Type B pancreatic cell (in vitro differentiated cells): Measurements from ENCODE around the gene LAG3. TPM values are rescaled to one million over a fixed set of nuclear protein-coding genes. Genes with fewer than 3 reads are reported as not detected.

Experiments
- DNase-seq: peaks from one replicate; pipeline ENCODE4 v3.0.0; 2021; ENCODE audit warnings: mixed read lengths; ENCODE audit not compliant: unreplicated experiment; ENCODE audit errors: extremely low spot score
- H3K27ac Mint-ChIP-seq: 2 replicates; pipeline ENCODE4 v1.8.0; 2021; ENCODE audit warnings: mild to moderate bottlenecking, mixed read lengths
- H3K27me3 Mint-ChIP-seq: 2 replicates; pipeline ENCODE4 v1.8.0; 2021; ENCODE audit warnings: mixed read lengths
- H3K36me3 Mint-ChIP-seq: 2 replicates; pipeline ENCODE4 v1.8.0; 2021; ENCODE audit warnings: mixed read lengths
- H3K4me1 Mint-ChIP-seq: one replicate; pipeline ENCODE4 v1.8.0; 2021; ENCODE audit warnings: mixed read lengths; ENCODE audit not compliant: unreplicated experiment
- H3K4me3 Mint-ChIP-seq: 2 replicates; pipeline ENCODE4 v1.8.0; 2021; ENCODE audit warnings: mild to moderate bottlenecking, mixed read lengths
- H3K9me3 Mint-ChIP-seq: 2 replicates; pipeline ENCODE4 v1.8.0; 2021; ENCODE audit warnings: mixed read lengths
- total RNA-seq: library from RNA; stranded (reverse); gene quantifications from 2 replicates; pipeline ENCODE4 v1.2.1, GENCODE V29; 2021; ENCODE audit warnings: low replicate concordance
- TF ChIP-seq, protein P1 (sequence below): fragments of 200-600 bp; sonication (generic); conservative IDR thresholded peaks from 2 replicates; pipeline ENCODE4 v1.5.0; 2021; ENCODE audit warnings: antibody characterized with exemption, mild to moderate bottlenecking

The LAG3 gene
- total RNA-seq, 1 donor from 2014 or later = 2.6 TPM

DNA sequence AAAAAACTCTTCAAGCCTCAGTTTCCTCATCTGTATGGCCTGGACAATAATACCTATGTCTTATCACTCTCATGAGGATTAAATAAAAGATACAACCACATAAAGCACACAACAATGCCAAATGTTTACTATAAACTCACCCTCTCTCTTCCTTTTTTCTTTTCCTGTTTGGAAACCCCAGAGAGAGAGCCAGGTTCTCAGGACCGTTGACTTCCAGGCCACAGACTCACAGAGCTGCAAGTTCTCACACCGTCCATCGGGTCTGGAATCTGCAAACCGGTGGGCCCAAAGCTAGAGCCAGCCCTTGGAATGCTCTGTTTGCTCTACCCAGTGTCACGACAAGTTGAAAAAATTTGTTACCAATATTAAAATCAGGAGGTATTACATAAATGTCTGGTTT is 12.4 kb downstream of the LAG3 start:
- Mint-ChIP-seq H3K9me3 (no peaks in the 10 kb centered on the region), H3K27me3 (peaks cover 23% of the 10 kb centered on the region), H3K4me3 (no peak overlapping the region), H3K4me1 (peaks cover 17% of the 10 kb centered on the region), H3K36me3 (no peaks in the 10 kb centered on the region), H3K27ac (no peak overlapping the region)
- DNase-seq = no peak
- TF ChIP-seq, protein P1, sequence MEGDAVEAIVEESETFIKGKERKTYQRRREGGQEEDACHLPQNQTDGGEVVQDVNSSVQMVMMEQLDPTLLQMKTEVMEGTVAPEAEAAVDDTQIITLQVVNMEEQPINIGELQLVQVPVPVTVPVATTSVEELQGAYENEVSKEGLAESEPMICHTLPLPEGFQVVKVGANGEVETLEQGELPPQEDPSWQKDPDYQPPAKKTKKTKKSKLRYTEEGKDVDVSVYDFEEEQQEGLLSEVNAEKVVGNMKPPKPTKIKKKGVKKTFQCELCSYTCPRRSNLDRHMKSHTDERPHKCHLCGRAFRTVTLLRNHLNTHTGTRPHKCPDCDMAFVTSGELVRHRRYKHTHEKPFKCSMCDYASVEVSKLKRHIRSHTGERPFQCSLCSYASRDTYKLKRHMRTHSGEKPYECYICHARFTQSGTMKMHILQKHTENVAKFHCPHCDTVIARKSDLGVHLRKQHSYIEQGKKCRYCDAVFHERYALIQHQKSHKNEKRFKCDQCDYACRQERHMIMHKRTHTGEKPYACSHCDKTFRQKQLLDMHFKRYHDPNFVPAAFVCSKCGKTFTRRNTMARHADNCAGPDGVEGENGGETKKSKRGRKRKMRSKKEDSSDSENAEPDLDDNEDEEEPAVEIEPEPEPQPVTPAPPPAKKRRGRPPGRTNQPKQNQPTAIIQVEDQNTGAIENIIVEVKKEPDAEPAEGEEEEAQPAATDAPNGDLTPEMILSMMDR = no peak

DNA sequence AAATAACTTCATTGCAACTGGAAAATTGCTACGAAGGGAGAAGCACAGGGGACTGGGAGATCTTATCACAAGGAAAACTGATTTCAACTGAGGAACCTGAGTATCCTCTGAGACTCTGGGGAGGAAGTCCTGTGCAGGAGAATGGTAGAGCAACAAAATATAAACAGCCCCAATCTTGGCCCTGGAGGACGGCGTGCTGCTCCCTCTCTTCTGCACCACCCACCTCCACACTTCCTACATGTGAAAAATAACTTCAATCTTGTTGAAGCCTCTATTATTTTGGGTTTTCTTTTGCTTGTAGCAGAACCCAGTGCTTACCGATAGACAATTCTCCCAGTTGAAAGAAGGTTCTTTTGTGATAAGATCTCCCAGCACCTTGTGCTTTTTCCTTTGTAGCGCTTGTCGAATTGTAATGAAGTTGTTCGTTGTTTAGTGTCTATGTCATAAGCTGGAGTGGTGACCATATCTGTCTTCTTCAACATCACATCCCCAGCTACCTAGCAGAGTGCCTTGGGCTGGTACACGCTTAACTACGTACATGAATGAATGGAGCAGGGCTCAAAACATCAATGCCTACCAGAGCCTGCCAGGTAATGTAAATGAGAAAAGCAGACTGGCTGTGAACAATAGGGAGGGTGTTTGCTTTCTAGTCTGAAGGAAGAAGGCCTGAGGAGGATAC is 14.2 kb downstream of the LAG3 start:
- peaks cover 25% of the 10 kb centered on the region for H3K27me3 Mint-ChIP-seq
- H3K9me3 Mint-ChIP-seq = no peaks in the 10 kb centered on the region
- peaks cover 17% of the 10 kb centered on the region for H3K4me1 Mint-ChIP-seq
- TF ChIP-seq, protein P1 = no peak
- no peak overlapping the region for H3K4me3 Mint-ChIP-seq
- H3K27ac Mint-ChIP-seq = peak overlapping the region; percentile 22
- H3K36me3 Mint-ChIP-seq = no peaks in the 10 kb centered on the region
- no peak for DNase-seq

DNA sequence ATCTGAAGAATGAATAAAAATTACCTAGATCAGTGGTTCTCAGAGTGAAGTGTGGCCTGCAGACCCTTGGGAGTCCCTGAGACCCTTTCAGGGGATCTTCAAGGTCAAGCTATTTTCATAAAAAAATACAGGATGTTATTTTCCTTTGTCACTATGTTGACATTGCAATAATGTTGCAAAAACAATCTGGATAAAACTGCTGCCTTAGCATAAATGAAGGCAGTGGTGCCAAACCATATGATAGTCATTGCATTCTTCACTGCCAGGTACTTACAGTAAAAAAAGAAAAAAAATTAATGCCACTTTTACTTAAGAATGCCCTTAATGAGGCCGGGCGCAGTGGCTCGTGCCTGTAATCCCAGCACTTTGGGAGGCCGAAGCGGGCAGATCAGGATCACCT is 15.0 kb downstream of the LAG3 start:
- H3K4me3 Mint-ChIP-seq = no peak overlapping the region
- H3K27ac Mint-ChIP-seq = no peak overlapping the region
- peaks cover 20% of the 10 kb centered on the region for H3K4me1 Mint-ChIP-seq
- no peak for DNase-seq
- H3K36me3 Mint-ChIP-seq = no peaks in the 10 kb centered on the region
- H3K9me3 Mint-ChIP-seq = no peaks in the 10 kb centered on the region
- TF ChIP-seq, protein P1 = no peak
- peaks cover 31% of the 10 kb centered on the region for H3K27me3 Mint-ChIP-seq

DNA sequence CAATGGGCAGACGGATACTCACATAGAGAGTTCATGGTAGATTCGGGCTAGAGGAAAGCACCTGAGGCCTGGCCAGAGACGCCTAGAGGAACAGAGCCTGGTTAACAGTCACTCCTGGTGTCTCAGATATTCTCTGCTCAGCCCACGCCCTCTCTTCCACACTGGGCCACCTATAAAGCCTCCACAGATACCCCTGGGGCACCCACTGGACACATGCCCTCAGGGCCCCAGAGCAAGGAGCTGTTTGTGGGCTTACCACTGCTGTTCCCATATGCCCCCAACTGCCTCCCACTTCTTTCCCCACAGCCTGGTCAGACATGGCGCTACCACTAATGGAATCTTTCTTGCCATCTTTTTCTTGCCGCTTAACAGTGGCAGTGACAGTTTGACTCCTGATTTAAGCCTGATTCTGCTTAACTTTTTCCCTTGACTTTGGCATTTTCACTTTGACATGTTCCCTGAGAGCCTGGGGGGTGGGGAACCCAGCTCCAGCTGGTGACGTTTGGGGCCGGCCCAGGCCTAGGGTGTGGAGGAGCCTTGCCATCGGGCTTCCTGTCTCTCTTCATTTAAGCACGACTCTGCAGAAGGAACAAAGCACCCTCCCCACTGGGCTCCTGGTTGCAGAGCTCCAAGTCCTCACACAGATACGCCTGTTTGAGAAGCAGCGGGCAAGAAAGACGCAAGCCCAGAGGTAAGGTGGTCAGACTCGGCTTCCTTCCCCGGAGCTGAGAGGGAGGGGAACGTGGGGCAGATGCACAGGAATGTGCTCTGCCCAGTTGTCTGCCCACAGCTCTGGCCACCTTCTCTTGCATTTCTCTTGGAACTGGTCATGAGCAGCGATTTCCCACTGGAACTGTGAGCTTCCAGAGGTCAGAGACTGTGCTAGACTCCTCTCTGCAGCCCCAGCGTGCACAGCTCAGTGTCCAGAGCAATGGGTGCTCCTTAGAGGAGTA is 16.9 kb downstream of the LAG3 start, which contains the start of gene CD4:
Gene CD4 (plus strand): TSS at position 557 of the 953 bp plus-strand sequence. CDS start 10,611 bp downstream, outside the sequence.
- H3K4me3 Mint-ChIP-seq = peak within 1 kb of the TSS; percentile 16
- no peaks in the 10 kb centered on the region for H3K9me3 Mint-ChIP-seq
- H3K27ac Mint-ChIP-seq = no peak within 1 kb of the TSS
- peaks cover 27% of the 10 kb centered on the region for H3K4me1 Mint-ChIP-seq
- DNase-seq = no peak
- TF ChIP-seq, protein P1 = no peak
- no peaks in the 10 kb centered on the region for H3K36me3 Mint-ChIP-seq
- peaks cover 44% of the 10 kb centered on the region for H3K27me3 Mint-ChIP-seq

DNA sequence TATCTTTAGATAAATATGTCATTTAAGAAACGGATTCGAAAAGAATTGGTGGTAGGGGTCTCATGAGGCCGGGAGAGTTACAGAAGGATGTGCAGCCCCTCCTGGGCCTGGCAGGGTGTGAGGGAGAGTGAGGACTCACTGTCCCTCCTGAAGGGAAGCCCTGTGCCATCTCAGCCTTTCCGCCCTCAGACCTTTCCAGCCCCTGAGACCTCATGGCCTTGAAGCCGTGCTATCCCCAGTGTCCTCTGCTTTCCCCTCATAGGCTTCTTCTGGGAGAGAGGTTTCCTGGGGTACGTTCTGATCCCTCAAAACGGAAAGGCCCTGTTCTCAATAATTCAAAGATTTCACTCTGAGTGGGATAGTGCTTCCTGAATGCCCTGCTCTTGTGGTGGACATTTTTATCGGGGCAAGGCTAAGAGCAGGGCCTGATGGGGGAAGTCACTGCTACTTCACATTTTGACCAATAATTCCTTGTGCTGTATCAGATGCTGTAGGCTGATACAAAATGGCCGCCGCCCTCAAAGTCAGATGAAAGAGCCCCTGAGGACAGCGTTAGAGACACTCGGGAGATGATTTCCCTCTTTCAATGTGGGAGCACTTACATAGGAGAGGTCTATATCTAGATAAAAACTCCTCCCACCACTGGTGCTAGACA is 18.3 kb downstream of the LAG3 start:
- no peak overlapping the region for H3K27ac Mint-ChIP-seq
- peaks cover 27% of the 10 kb centered on the region for H3K4me1 Mint-ChIP-seq
- H3K36me3 Mint-ChIP-seq = no peaks in the 10 kb centered on the region
- TF ChIP-seq, protein P1 = no peak
- DNase-seq = no peak
- peaks cover 51% of the 10 kb centered on the region for H3K27me3 Mint-ChIP-seq
- no peak overlapping the region for H3K4me3 Mint-ChIP-seq
- H3K9me3 Mint-ChIP-seq = no peaks in the 10 kb centered on the region
